ENCODE data around the gene GRIN3B. TPM values are rescaled to one million over a fixed set of nuclear protein-coding genes. Genes with fewer than 3 reads are reported as not detected.

The GRIN3B gene
- total and polyA plus RNA-seq, 9 donors: 0.11 to 0.58 (median 0.30) TPM; not detected in 1

DNA sequence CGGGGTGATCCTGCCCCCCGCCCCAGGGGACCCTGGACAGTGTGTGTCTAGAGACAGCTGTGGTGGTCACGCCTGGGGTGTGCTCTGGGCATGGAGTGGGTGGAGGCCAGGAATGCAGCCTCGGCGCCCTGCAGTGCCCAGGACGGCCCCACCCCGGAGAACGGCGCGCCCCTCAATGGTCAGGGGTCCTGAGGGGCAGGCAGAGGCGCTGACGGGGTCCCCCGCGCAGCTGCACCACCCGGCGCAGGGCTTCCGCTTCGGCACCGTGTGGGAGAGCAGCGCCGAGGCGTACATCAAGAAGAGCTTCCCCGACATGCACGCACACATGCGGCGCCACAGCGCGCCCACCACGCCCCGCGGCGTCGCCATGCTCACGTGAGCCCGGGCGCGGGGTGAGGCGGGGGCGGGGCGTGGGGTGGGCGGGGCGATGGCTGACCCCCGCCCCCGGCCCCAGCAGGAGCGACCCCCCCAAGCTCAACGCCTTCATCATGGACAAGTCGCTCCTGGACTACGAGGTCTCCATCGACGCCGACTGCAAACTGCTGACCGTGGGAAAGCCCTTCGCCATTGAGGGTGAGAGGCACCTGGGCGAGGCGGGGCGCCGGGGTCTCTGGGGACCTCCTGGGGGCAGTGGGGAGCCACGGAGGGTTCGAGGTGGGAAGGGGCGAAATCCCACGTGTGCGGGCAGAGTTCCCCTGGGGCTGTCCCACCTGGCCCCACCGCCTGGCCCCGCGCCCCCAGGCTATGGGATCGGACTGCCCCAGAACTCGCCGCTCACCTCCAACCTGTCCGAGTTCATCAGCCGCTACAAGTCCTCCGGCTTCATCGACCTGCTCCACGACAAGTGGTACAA lies 7.4 kb downstream of the GRIN3B start:
- Histone ChIP-seq H3K4me3 (ENCODE audit: low read length) (no peak overlapping the region), H3K27me3 (ENCODE audit: control insufficient read depth, insufficient read depth, low read length) (peaks cover 4% of the 10 kb centered on the region), H3K4me1 (ENCODE audit: control insufficient read depth, insufficient read depth, low read length) (peaks cover 11% of the 10 kb centered on the region), H3K9me3 (replicated peaks; ENCODE audit: control insufficient read depth, low read depth, low read length) (no peaks in the 10 kb centered on the region), H3K27ac (ENCODE audit: low read length) (no peak overlapping the region), H3K36me3 (ENCODE audit: control insufficient read depth, insufficient read depth, low read length) (peaks cover 28% of the 10 kb centered on the region)
- WGBS (ENCODE audit: insufficient coverage): 91% methylated on average over 70 of the region's 73 CpGs
- no peak for DNase-seq

DNA sequence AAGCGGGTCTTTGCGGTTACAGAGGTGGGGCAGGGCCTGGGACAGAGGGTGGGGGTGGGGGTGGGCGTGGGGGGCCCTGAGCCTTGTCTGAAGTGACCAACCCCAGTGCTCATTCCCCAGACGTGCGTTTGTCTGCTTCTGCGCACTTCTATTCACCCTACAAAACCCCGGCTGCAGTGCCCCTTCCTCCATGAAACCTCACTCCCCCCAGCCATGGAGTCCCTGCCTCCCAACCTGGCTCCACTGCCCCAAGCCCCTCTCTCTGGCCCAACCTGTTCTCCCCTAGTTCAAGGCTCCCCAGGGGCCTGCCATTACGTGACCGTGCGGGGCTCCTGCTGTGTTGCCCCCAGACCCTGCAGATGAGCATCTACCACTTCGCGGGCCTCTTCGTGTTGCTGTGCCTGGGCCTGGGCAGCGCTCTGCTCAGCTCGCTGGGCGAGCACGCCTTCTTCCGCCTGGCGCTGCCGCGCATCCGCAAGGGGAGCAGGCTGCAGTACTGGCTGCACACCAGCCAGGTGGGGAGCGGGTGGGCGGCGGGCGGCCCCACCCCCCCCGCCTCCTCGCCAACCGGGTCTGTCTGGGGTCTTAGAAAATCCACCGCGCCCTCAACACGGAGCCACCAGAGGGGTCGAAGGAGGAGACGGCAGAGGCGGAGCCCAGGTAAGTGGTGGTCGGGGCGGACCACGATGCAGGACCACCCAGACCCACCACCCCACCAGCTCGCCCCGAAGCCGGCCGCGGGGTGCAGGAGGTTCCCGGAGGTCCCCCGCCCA lies 8.2 kb downstream of the GRIN3B start:
- no peak overlapping the region for H3K4me3 ChIP-seq (ENCODE audit: low read length)
- H3K9me3 ChIP-seq (replicated peaks; ENCODE audit: control insufficient read depth, low read depth, low read length): no peaks in the 10 kb centered on the region
- 92% methylated on average over 19 of the region's 45 CpGs for WGBS (ENCODE audit: insufficient coverage)
- H3K27me3 ChIP-seq (ENCODE audit: control insufficient read depth, insufficient read depth, low read length): no peaks in the 10 kb centered on the region
- no peak overlapping the region for H3K27ac ChIP-seq (ENCODE audit: low read length)
- peaks cover 11% of the 10 kb centered on the region for H3K4me1 ChIP-seq (ENCODE audit: control insufficient read depth, insufficient read depth, low read length)
- H3K36me3 ChIP-seq (ENCODE audit: control insufficient read depth, insufficient read depth, low read length): peaks cover 36% of the 10 kb centered on the region
- no peak for DNase-seq

DNA sequence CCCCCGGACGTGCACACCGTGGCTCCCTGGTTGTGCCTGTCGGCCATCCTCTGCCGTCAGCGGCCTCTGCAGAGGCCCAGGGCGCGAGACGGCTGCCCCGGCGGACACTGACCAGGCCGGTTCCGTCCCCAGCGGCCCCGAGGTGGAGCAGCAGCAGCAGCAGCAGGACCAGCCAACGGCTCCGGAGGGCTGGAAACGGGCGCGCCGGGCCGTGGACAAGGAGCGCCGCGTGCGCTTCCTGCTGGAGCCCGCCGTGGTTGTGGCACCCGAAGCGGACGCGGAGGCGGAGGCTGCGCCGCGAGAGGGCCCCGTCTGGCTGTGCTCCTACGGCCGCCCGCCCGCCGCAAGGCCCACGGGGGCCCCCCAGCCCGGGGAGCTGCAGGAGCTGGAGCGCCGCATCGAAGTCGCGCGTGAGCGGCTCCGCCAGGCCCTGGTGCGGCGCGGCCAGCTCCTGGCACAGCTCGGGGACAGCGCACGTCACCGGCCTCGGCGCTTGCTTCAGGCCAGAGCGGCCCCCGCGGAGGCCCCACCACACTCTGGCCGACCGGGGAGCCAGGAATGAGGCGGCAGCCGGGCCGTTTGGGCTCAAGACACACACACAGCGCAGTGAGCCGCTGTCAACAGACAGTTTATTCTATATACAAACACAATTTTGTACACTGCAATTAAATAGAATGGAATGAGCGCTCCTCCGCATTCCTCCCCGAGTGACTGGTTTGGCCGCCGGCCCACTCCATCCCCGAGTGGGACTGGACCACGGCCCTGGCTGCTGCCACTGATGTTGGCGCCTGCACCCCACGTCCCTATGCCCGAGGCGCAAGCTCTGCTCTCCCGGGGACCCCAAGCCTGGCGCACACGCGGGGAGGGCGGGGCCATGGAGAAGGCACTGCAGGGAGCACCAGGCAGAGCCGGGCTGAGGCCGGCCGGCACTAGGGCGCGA lies 9.1 kb downstream of the GRIN3B start:
- H3K4me3 ChIP-seq (ENCODE audit: low read length): no peak overlapping the region
- H3K9me3 ChIP-seq (replicated peaks; ENCODE audit: control insufficient read depth, low read depth, low read length): no peaks in the 10 kb centered on the region
- H3K27ac ChIP-seq (ENCODE audit: low read length): peak overlapping the region; percentile 42
- DNase-seq: no peak
- peaks cover 44% of the 10 kb centered on the region for H3K36me3 ChIP-seq (ENCODE audit: control insufficient read depth, insufficient read depth, low read length)
- peaks cover 11% of the 10 kb centered on the region for H3K4me1 ChIP-seq (ENCODE audit: control insufficient read depth, insufficient read depth, low read length)
- 70% methylated on average over 89 of the region's 92 CpGs for WGBS (ENCODE audit: insufficient coverage)
- H3K27me3 ChIP-seq (ENCODE audit: control insufficient read depth, insufficient read depth, low read length): no peaks in the 10 kb centered on the region

DNA sequence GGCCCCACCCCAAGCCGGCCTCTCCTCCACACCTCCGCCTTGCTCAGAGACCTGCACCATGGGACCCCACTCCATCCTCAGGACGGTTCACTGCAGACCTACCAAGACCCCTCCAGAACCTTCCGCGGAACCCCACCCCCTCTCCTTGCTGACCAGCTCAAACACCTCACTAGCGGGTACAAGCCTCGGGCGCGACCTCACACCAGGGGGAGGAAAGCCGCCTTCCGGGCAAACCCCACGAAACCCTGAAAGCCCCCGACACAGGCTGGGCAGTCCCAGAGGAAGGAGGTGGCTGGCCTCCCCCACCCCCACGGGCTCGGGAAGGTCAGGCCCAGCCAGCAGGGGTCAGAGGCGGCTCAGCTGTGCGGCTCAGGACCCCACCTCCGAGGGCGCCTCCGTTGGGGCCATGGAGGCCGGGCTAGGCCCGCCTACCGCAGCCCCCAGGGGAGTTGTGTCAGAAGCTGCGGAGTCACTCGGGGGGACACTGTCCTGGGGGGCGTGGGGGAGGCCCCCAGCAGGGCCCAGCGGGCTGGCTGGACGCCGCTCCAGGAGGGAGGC lies 9.8 kb downstream of the GRIN3B start:
- H3K4me1 ChIP-seq (ENCODE audit: control insufficient read depth, insufficient read depth, low read length): peaks cover 17% of the 10 kb centered on the region
- WGBS (ENCODE audit: insufficient coverage): 66% methylated on average over 19 of the region's 29 CpGs
- H3K27me3 ChIP-seq (ENCODE audit: control insufficient read depth, insufficient read depth, low read length): no peaks in the 10 kb centered on the region
- peaks cover 46% of the 10 kb centered on the region for H3K36me3 ChIP-seq (ENCODE audit: control insufficient read depth, insufficient read depth, low read length)
- no peaks in the 10 kb centered on the region for H3K9me3 ChIP-seq (replicated peaks; ENCODE audit: control insufficient read depth, low read depth, low read length)
- H3K4me3 ChIP-seq (ENCODE audit: low read length): no peak overlapping the region
- H3K27ac ChIP-seq (ENCODE audit: low read length): peak overlapping the region; percentile 42
- DNase-seq: no peak

DNA sequence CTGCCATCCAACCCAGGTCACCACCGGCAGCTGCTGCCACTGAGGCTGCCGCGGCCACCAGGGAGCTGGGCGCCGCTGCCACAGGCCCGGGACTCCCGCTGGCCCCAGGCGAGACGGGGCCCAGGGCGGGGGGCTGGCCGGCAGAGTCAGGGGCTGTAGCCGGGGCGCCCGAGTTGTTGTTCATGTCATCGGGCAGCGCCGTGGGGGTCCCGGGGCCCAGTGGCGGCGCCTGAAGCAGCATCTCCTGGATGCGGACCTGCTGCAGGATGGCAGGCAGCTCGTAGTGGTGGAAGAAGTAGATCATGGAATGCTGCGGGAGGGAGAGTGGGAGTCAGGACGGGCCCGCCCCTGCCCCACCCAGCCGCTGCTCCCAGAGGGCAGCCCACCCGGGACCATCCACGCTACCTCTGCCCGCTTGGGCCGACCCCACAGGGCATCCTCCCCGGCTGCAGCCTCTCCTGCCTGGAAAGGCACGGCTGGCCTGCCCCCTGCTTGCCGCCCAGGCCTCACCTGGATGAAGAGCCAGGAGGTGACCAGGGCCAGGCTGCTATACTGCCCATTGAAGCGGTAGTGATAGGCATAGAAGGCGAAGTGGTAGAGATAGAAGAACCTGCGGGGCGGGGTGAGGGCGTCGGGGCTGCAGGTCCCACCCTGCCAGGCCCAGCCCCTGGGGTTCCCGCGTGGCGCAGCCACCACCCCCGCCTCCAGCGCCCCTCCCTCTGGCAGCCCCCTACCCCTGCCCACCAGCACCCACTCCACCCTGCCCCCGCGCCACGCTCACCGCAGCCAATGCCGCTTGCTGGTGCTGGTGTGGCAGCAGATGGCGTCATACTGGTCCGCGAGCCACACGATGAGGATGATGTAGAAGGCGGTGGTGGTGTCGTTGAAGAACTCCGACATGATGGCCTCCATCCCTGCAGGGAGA lies 10.6 kb downstream of the GRIN3B start:
- no peak overlapping the region for H3K27ac ChIP-seq (ENCODE audit: low read length)
- H3K36me3 ChIP-seq (ENCODE audit: control insufficient read depth, insufficient read depth, low read length): peaks cover 46% of the 10 kb centered on the region
- H3K4me1 ChIP-seq (ENCODE audit: control insufficient read depth, insufficient read depth, low read length): peaks cover 24% of the 10 kb centered on the region
- no peak overlapping the region for H3K4me3 ChIP-seq (ENCODE audit: low read length)
- no peaks in the 10 kb centered on the region for H3K27me3 ChIP-seq (ENCODE audit: control insufficient read depth, insufficient read depth, low read length)
- no peak for DNase-seq
- WGBS (ENCODE audit: insufficient coverage): 89% methylated on average over 36 of the region's 56 CpGs
- H3K9me3 ChIP-seq (replicated peaks; ENCODE audit: control insufficient read depth, low read depth, low read length): no peaks in the 10 kb centered on the region

DNA sequence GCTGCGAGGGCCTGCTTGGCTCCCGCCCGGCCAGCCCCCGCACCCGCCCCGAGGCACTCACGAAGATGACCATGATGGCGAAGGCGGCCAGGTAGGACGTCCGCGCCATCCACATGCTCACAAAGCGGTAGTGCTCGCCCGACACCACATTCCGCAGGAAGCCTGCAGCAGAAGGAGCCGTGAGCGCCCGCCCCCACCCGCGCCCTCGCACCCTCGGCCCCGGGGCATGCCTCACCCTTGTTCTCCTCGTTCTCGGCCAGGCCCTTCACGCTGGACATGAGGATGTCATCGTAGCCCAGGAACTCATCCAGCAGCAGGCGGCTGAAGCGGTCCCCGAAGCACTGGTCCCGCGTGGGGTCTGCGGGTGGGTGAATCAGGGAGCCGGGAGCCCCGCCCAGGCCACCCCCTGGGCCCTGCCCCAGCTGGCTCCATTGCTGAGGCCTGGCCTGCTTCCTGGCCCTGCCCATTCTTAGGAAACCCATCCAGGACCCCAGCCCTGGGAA lies 11.7 kb downstream of the GRIN3B start:
- no peak for DNase-seq
- Histone ChIP-seq H3K9me3 (replicated peaks; ENCODE audit: control insufficient read depth, low read depth, low read length) (no peaks in the 10 kb centered on the region), H3K4me1 (ENCODE audit: control insufficient read depth, insufficient read depth, low read length) (peaks cover 34% of the 10 kb centered on the region), H3K36me3 (ENCODE audit: control insufficient read depth, insufficient read depth, low read length) (peaks cover 49% of the 10 kb centered on the region), H3K27ac (ENCODE audit: low read length) (no peak overlapping the region), H3K4me3 (ENCODE audit: low read length) (no peak overlapping the region), H3K27me3 (ENCODE audit: control insufficient read depth, insufficient read depth, low read length) (no peaks in the 10 kb centered on the region)
- 78% methylated on average over 36 of the region's 36 CpGs for WGBS (ENCODE audit: insufficient coverage)

DNA sequence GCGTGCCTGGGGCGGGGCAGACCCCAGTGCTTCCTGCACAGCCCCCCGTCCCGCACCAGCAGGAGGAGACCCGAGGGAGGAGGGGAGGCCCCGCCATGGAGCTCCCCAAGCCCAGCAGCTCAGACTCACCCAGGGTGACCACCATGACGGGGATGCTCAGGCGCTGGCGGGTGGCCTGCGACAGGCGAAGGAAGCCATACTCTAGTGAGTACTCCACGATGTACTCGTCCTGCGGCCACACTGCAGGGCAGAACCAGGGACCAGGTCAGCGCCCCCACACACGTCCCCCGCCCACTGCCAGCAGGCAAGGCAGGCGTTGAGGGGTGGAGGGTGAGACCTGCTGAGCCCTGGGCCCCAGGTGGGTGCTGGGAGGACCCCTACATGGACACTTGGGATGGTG lies 12.1 kb downstream of the GRIN3B start:
- H3K36me3 ChIP-seq (ENCODE audit: control insufficient read depth, insufficient read depth, low read length): peaks cover 49% of the 10 kb centered on the region
- no peak overlapping the region for H3K4me3 ChIP-seq (ENCODE audit: low read length)
- H3K27ac ChIP-seq (ENCODE audit: low read length): no peak overlapping the region
- no peaks in the 10 kb centered on the region for H3K9me3 ChIP-seq (replicated peaks; ENCODE audit: control insufficient read depth, low read depth, low read length)
- DNase-seq: no peak
- WGBS (ENCODE audit: insufficient coverage): 77% methylated on average over 18 of the region's 18 CpGs
- H3K4me1 ChIP-seq (ENCODE audit: control insufficient read depth, insufficient read depth, low read length): peaks cover 38% of the 10 kb centered on the region
- H3K27me3 ChIP-seq (ENCODE audit: control insufficient read depth, insufficient read depth, low read length): no peaks in the 10 kb centered on the region

DNA sequence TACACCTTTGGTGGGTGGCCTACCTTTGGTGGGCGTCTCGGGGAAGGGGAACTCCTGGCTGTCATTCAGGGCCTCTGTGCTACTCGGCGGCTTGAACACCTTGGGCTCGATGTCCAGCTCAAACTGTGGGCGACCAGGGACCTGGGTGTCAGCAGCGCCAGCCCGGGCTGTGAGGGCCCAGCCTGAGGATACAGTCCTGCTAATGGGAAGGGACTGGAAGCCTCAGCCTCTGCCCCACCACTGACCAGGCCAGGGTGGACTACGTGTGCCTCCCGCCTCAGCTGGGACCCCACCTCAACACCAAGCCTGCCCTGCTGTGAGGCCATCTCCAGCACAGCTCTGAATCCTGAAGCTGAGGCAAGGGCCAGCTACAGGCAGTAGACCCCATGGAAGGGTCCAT lies 13.0 kb downstream of the GRIN3B start:
- Histone ChIP-seq H3K4me1 (ENCODE audit: control insufficient read depth, insufficient read depth, low read length) (peaks cover 47% of the 10 kb centered on the region), H3K27ac (ENCODE audit: low read length) (no peak overlapping the region), H3K27me3 (ENCODE audit: control insufficient read depth, insufficient read depth, low read length) (no peaks in the 10 kb centered on the region), H3K36me3 (ENCODE audit: control insufficient read depth, insufficient read depth, low read length) (peaks cover 55% of the 10 kb centered on the region), H3K9me3 (replicated peaks; ENCODE audit: control insufficient read depth, low read depth, low read length) (no peaks in the 10 kb centered on the region), H3K4me3 (ENCODE audit: low read length) (no peak overlapping the region)
- no peak for DNase-seq
- 92% methylated on average over 9 of the region's 10 CpGs for WGBS (ENCODE audit: insufficient coverage)

Measured in muscle of leg (tissue), 11 donors.